Lung (tissue), 13 donors: ENCODE measurements around the gene GLT8D1. TPM values are rescaled to one million over a fixed set of nuclear protein-coding genes. Genes with fewer than 3 reads are reported as not detected.

Experiments
- ATAC-seq: fragments of 200-7000 bp; cut with Tn5 transposase; one replicate; pipeline ENCODE4 v1.9.1; 2020; ENCODE audit warnings: moderate number of reproducible peaks; ENCODE audit not compliant: insufficient read depth, low FRiP score
- DNase-seq, 3 donors: peaks; one replicate each; pipeline ENCODE4 v3.0.0-alpha.2; 2013 to 2017
- H3K27ac ChIP-seq, 2 donors: one replicate each; pipeline ENCODE4 v1.5.1; 2013; ENCODE audit warnings: mild to moderate bottlenecking in 2 of 2, moderate library complexity in 2 of 2, control low read depth in 1 of 2, inconsistent platforms in 1 of 2, low read depth in 1 of 2, low read length in 1 of 2
- H3K27me3 ChIP-seq, 3 donors: one replicate each; pipeline ENCODE4 v1.5.1; 2013; ENCODE audit warnings: low read length in 2 of 3; ENCODE audit not compliant: control insufficient read depth in 3 of 3, insufficient read depth in 3 of 3
- H3K36me3 ChIP-seq, 4 donors: one replicate each; pipeline ENCODE4 v1.5.1; 2013; ENCODE audit warnings: low read length in 4 of 4, mild to moderate bottlenecking in 1 of 4, moderate library complexity in 1 of 4; ENCODE audit not compliant: control insufficient read depth in 4 of 4, insufficient read depth in 4 of 4
- H3K4me1 ChIP-seq, 5 donors: one replicate each; pipeline ENCODE4 v1.5.1; 2013; ENCODE audit warnings: low read length in 5 of 5, mild to moderate bottlenecking in 2 of 5, moderate library complexity in 1 of 5; ENCODE audit not compliant: control insufficient read depth in 5 of 5, insufficient read depth in 5 of 5
- H3K4me3 ChIP-seq: one replicate; pipeline ENCODE4 v1.5.1; 2013; ENCODE audit warnings: mild to moderate bottlenecking, control low read depth, moderate library complexity
- H3K9ac ChIP-seq, 2 donors: one replicate each; pipeline ENCODE4 v1.5.1; 2013; ENCODE audit warnings: low read length in 2 of 2, control low read depth in 1 of 2; ENCODE audit not compliant: insufficient read depth in 1 of 2
- H3K9me3 ChIP-seq, 4 donors: one replicate each; pipeline ENCODE4 v1.5.1; 2013; ENCODE audit warnings: low read length in 3 of 4, mild to moderate bottlenecking in 1 of 4, moderate library complexity in 1 of 4; ENCODE audit not compliant: control insufficient read depth in 4 of 4, insufficient read depth in 3 of 4
- CTCF ChIP-seq: IDR thresholded peaks from 2 replicates; pipeline ENCODE4 v1.5.1; 2012; ENCODE audit warnings: mild to moderate bottlenecking; ENCODE audit errors: control extremely low read depth, extremely low read depth
- WGBS, 2 donors: extraction: QIAGEN DNeasy Blood & Tissue Kit; methylation state at CpG; one replicate each; pipeline ENCODE4 v1.1.7; 2013; 5-methylcytosine and 5-hydroxymethylcytosine counted together
- polyA plus RNA-seq, 2 donors: library from polyadenylated mRNA; stranded (reverse); fragments of 200-250 nt; gene quantifications; one replicate each; pipeline ENCODE4 v1.2.1, GENCODE V29; 2013
- small RNA-seq: library from RNA; depleted of rRNA; stranded (forward); fragments of <200 nt; gene quantifications from one replicate; pipeline ENCODE3, GENCODE V24; 2014; ENCODE audit warnings: low replicate concordance
- total RNA-seq, 2 donors: library from RNA; depleted of rRNA in 1 of 2; stranded (reverse); fragments of >200 nt in 1 of 2; gene quantifications; one replicate each; pipeline ENCODE4 v1.2.1, GENCODE V29; 2014 to 2021
- donor health status: control.
- donor health status: control.
- donor health status: Bipolar disorder and iron deficiency.
- donor health status: healthy.
- donor health status: DM: yes; HTN: yes; CAD: no.

The GLT8D1 gene
- total and polyA plus RNA-seq, 4 donors = 35.4 to 85.5 (median 48.3) TPM

- Histone ChIP-seq H3K27ac (no peak overlapping the region), H3K4me3 (no peak overlapping the region), H3K9me3 (no peaks in the 10 kb centered on the region), H3K4me1 (no peaks in the 10 kb centered on the region), H3K27me3 (no peaks in the 10 kb centered on the region), H3K36me3 (peaks cover 22 to 58% (median 32%) of the 10 kb centered on the region in 4 donors), H3K9ac (no peak overlapping the region)
- 75 to 96% methylated on average over 5 of the region's 5 CpGs for WGBS, 2 donors
- no peak for TF ChIP-seq CTCF
- no peak for DNase-seq
- no peak for ATAC-seq
These were observed 56.0 kb downstream of the GLT8D1 start for GRCh38 chr3:52649461-52650210.

- no peaks in the 10 kb centered on the region for H3K27me3 ChIP-seq
- DNase-seq (no peak), ATAC-seq (no peak)
- H3K27ac ChIP-seq = no peak overlapping the region
- H3K4me3 ChIP-seq = no peak overlapping the region
- peaks cover 19 to 57% (median 28%) of the 10 kb centered on the region in 4 donors for H3K36me3 ChIP-seq
- H3K9me3 ChIP-seq = no peaks in the 10 kb centered on the region
- WGBS, 2 donors = 93% methylated on average over 6 of the region's 6 CpGs
- TF ChIP-seq CTCF = no peak
- no peaks in the 10 kb centered on the region for H3K4me1 ChIP-seq
- H3K9ac ChIP-seq = no peak overlapping the region
These were observed 60.0 kb downstream of the GLT8D1 start for GRCh38 chr3:52645549-52645948.

Small RNA genes within 50 kb of the gene (small RNA-seq; reads per million reads assigned to genes)
- gene AC006254.2 (not detected), gene RF00569 (2,318 reads per million, percentile 99 among the genes with 10 or more reads in this experiment), gene RF01183 (not detected), gene SNORD19 (0.21 reads per million, percentile 13 among the genes with 10 or more reads in this experiment), gene SNORD19B (not detected), gene SNORD69 (4,135 reads per million, percentile 100 among the genes with 10 or more reads in this experiment)

Other genes with a start within 250 kb of the GLT8D1 start
- gene STAB1, start 210.5 kb downstream of the GLT8D1 start, total RNA-seq = 100 to 1,000 TPM in 1 of 2 donors, 10 to 100 TPM in 1; 53.1 to 205 TPM
- gene STAB1, start 210.5 kb downstream of the GLT8D1 start, polyA plus RNA-seq = 100 to 1,000 TPM; 182 to 220 TPM
- gene NT5DC2, start 171.9 kb downstream of the GLT8D1 start, total RNA-seq = 10 to 100 TPM; 32.7 to 85.6 TPM
- gene NT5DC2, start 171.9 kb downstream of the GLT8D1 start, polyA plus RNA-seq = 10 to 100 TPM; 50.0 to 52.5 TPM
- gene UQCC5, start 169.2 kb downstream of the GLT8D1 start, total RNA-seq = 10 to 100 TPM in 1 of 2 donors, 1 to 10 TPM in 1; 3.1 to 32.0 TPM
- 100 to 1,000 TPM in 1 of 2 donors, 10 to 100 TPM in 1; 19.7 to 104 TPM for gene UQCC5, start 169.2 kb downstream of the GLT8D1 start, polyA plus RNA-seq
- 10 to 100 TPM; 63.8 to 92.8 TPM for gene PBRM1, start 19.9 kb downstream of the GLT8D1 start, total RNA-seq
- 10 to 100 TPM in 1 of 2 donors, 1 to 10 TPM in 1; 9.8 to 17.6 TPM for gene PBRM1, start 19.9 kb downstream of the GLT8D1 start, polyA plus RNA-seq
- gene GNL3, start 19.8 kb downstream of the GLT8D1 start, total RNA-seq = 10 to 100 TPM; 57.5 to 84.6 TPM
- 10 to 100 TPM; 71.3 to 73.4 TPM for gene GNL3, start 19.8 kb downstream of the GLT8D1 start, polyA plus RNA-seq
- gene SPCS1, start 315 bp upstream of the GLT8D1 start, total RNA-seq = 10 to 100 TPM; 63.3 to 94.1 TPM
- gene SPCS1, start 315 bp upstream of the GLT8D1 start, polyA plus RNA-seq = 100 to 1,000 TPM in 1 of 2 donors, 10 to 100 TPM in 1; 97.4 to 139 TPM
- 10 to 100 TPM; 29.4 to 39.9 TPM for gene NEK4, start 65.1 kb upstream of the GLT8D1 start, total RNA-seq
- 1 to 10 TPM; 5.8 to 8.7 TPM for gene NEK4, start 65.1 kb upstream of the GLT8D1 start, polyA plus RNA-seq
- gene ITIH1, start 71.8 kb upstream of the GLT8D1 start, total RNA-seq = under 1 TPM; 0.11 to 0.34 TPM
- gene ITIH1, start 71.8 kb upstream of the GLT8D1 start, polyA plus RNA-seq = under 1 TPM; 0.35 to 0.50 TPM
- gene ITIH3, start 89.0 kb upstream of the GLT8D1 start, total RNA-seq = 1 to 10 TPM in 1 of 2 donors, under 1 TPM in 1; 0.54 to 2.6 TPM
- gene ITIH3, start 89.0 kb upstream of the GLT8D1 start, polyA plus RNA-seq = 1 to 10 TPM in 1 of 2 donors, under 1 TPM in 1; 0.76 to 3.2 TPM
- gene ITIH4, start 124.9 kb upstream of the GLT8D1 start, total RNA-seq = 10 to 100 TPM in 1 of 2 donors, 1 to 10 TPM in 1; 7.5 to 33.8 TPM
- gene ITIH4, start 124.9 kb upstream of the GLT8D1 start, polyA plus RNA-seq = 10 to 100 TPM in 1 of 2 donors, 1 to 10 TPM in 1; 4.5 to 16.5 TPM
- gene MUSTN1, start 129.2 kb upstream of the GLT8D1 start, total RNA-seq = 10 to 100 TPM in 1 of 2 donors, 1 to 10 TPM in 1; 3.3 to 10.9 TPM
- 10 to 100 TPM in 1 of 2 donors, 1 to 10 TPM in 1; 4.6 to 39.0 TPM for gene MUSTN1, start 129.2 kb upstream of the GLT8D1 start, polyA plus RNA-seq
- 10 to 100 TPM; 21.9 to 62.5 TPM for gene STIMATE, start 191.8 kb upstream of the GLT8D1 start, total RNA-seq
- 10 to 100 TPM; 18.6 to 19.0 TPM for gene STIMATE, start 191.8 kb upstream of the GLT8D1 start, polyA plus RNA-seq